DOHH2 (cell line): ENCODE data around the gene PAQR9.

Experiments used
- H3F3A ChIP-seq: fragments of 200-600 bp; sonication (generic), shearing (Covaris generic); 2 replicates; pipeline ENCODE4 v1.6.0; 2016; ENCODE audit warnings: antibody characterized with exemption, mild to moderate bottlenecking; ENCODE audit not compliant: control insufficient read depth, insufficient read depth
- H3K27ac ChIP-seq: fragments of 200-600 bp; sonication (generic); 2 replicates; pipeline ENCODE4 v1.5.1; 2014; ENCODE audit warnings: low read depth, mild to moderate bottlenecking, low read length, moderate library complexity
- H3K27me3 ChIP-seq: fragments of 200-600 bp; sonication (generic); 2 replicates; pipeline ENCODE4 v1.6.1; 2014; ENCODE audit warnings: mild to moderate bottlenecking, low read length, mixed read lengths; ENCODE audit not compliant: control insufficient read depth
- H3K36me3 ChIP-seq: fragments of 200-600 bp; sonication (generic); 2 replicates; pipeline ENCODE4 v1.6.1; 2014; ENCODE audit warnings: mild to moderate bottlenecking, low read length, moderate library complexity, mixed read lengths; ENCODE audit not compliant: control insufficient read depth
- H3K4me1 ChIP-seq: fragments of 200-600 bp; sonication (generic); 2 replicates; pipeline ENCODE4 v1.6.1; 2014; ENCODE audit warnings: mild to moderate bottlenecking, low read length, mixed read lengths; ENCODE audit not compliant: control insufficient read depth
- H3K4me2 ChIP-seq: fragments of 200-600 bp; sonication (generic); 2 replicates; pipeline ENCODE4 v1.6.0; 2014; ENCODE audit warnings: mild to moderate bottlenecking, low read length, moderate library complexity
- H3K4me3 ChIP-seq: fragments of 200-600 bp; sonication (generic); 2 replicates; pipeline ENCODE4 v1.5.1; 2014; ENCODE audit warnings: mild to moderate bottlenecking, low read length, mixed read lengths
- H3K79me2 ChIP-seq: fragments of 200-600 bp; sonication (generic); 2 replicates; pipeline ENCODE4 v1.6.1; 2014; ENCODE audit warnings: mild to moderate bottlenecking, low read length, mixed read lengths; ENCODE audit not compliant: control insufficient read depth
- H3K9me2 ChIP-seq: fragments of 200-600 bp; sonication (generic); replicated peaks from 2 replicates; pipeline ENCODE4 v1.6.1; 2014; ENCODE audit warnings: mild to moderate bottlenecking, low read length, mixed read lengths; ENCODE audit not compliant: control insufficient read depth
- H3K9me3 ChIP-seq: fragments of 200-600 bp; sonication (generic); 2 replicates; pipeline ENCODE4 v1.6.1; 2014; ENCODE audit warnings: antibody characterized with exemption, low read length, mixed read lengths; ENCODE audit not compliant: control insufficient read depth, insufficient read depth
- H4K20me1 ChIP-seq: fragments of 200-600 bp; sonication (generic); 2 replicates; pipeline ENCODE4 v1.6.0; 2014; ENCODE audit warnings: low read depth, mild to moderate bottlenecking, antibody characterized with exemption, low read length, moderate library complexity; ENCODE audit not compliant: control insufficient read depth, insufficient read depth
- CTCF ChIP-seq: fragments of 200-600 bp; sonication (generic); IDR thresholded peaks from one replicate; pipeline ENCODE4 v1.5.1; 2014; ENCODE audit warnings: antibody characterized with exemption, mild to moderate bottlenecking, low read depth, low read length; ENCODE audit not compliant: poor library complexity, severe bottlenecking
- EZH2phosphoT487 ChIP-seq: fragments of 200-600 bp; sonication (generic); IDR thresholded peaks from 2 replicates; pipeline ENCODE4 v1.6.1; 2017; ENCODE audit warnings: borderline replicate concordance, mild to moderate bottlenecking, antibody characterized with exemption, low read length, moderate library complexity, mixed read lengths

PAQR9 gene

GRCh38 chr3:142925140-142925539 lies 38.3 kb downstream of the PAQR9 start:
- no peak for TF ChIP-seq EZH2phosphoT487
- no peak for TF ChIP-seq CTCF
- H3K27ac ChIP-seq, result no peak overlapping the region

GRCh38 chr3:142923694-142924093 lies 39.8 kb downstream of the PAQR9 start:
- TF ChIP-seq CTCF, result no peak
- TF ChIP-seq EZH2phosphoT487, result no peak
- Histone ChIP-seq H3K9me2 (no peaks in the 10 kb centered on the region), H4K20me1 (no peaks in the 10 kb centered on the region), H3K4me2 (no peak overlapping the region), H3K27me3 (no peaks in the 10 kb centered on the region; the same call in 1 of the 2 replicates), H3K4me1 (no peaks in the 10 kb centered on the region), H3K9me3 (no peaks in the 10 kb centered on the region; the same call in 1 of the 2 replicates), H3K4me3 (no peak overlapping the region), H3F3A (no peaks in the 10 kb centered on the region), H3K79me2 (no peaks in the 10 kb centered on the region), H3K27ac (no peak overlapping the region), H3K36me3 (no peaks in the 10 kb centered on the region)

More at GRCh38 chr3:142925140-142925539, 38.3 kb downstream of the PAQR9 start:
- Histone ChIP-seq H3K4me3 (no peak overlapping the region), H3K27me3 (no peaks in the 10 kb centered on the region), H3K4me1 (no peaks in the 10 kb centered on the region), H3K9me2 (no peaks in the 10 kb centered on the region), H3K9me3 (no peaks in the 10 kb centered on the region; the same call in 1 of the 2 replicates), H3F3A (no peaks in the 10 kb centered on the region), H3K36me3 (no peaks in the 10 kb centered on the region), H3K4me2 (no peak overlapping the region), H4K20me1 (no peaks in the 10 kb centered on the region), H3K79me2 (no peaks in the 10 kb centered on the region)

GRCh38 chr3:142916605-142917004 lies 46.9 kb downstream of the PAQR9 start:
- H3K4me2 ChIP-seq, result no peak overlapping the region
- no peaks in the 10 kb centered on the region for H3K79me2 ChIP-seq
- no peaks in the 10 kb centered on the region for H3K9me2 ChIP-seq
- H3K4me3 ChIP-seq, result no peak overlapping the region
- H3K4me1 ChIP-seq, result no peaks in the 10 kb centered on the region
- H3K27me3 ChIP-seq, result no peaks in the 10 kb centered on the region; the same call in none of the 2 replicates
- H3F3A ChIP-seq, result no peaks in the 10 kb centered on the region
- no peaks in the 10 kb centered on the region for H3K36me3 ChIP-seq
- TF ChIP-seq CTCF (no peak), EZH2phosphoT487 (no peak)
- no peak overlapping the region for H3K27ac ChIP-seq
- H3K9me3 ChIP-seq, result no peaks in the 10 kb centered on the region
- H4K20me1 ChIP-seq, result no peaks in the 10 kb centered on the region
